Measurements from ENCODE around the gene IL6ST.
"Not testable (repeated sequence)": the region's sequence is repeated elsewhere in the genome, so short reads cannot be mapped to it uniquely, and the experiment has no call there.

Gene IL6ST

DNA sequence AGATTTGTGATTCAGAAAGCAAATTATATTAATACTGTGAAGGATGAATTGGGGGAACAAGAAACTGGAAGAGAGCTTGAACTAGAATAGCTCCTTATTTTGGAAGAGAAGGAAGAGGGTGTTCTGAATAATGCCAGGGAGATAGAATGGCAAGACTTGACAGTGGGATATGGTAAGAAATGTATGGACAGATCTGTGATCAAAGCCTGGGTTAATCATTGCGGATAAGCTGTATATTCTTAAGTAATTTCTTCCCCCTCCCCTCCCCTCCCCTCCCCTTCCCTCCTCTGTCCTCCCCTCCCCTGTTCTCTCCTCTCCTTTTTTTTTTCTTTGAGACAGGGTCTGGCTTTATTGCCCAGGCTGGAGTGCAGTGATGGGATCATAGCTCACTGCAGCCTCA is 10.1 kb upstream of the IL6ST start:
- DNase-seq = no peak

DNA sequence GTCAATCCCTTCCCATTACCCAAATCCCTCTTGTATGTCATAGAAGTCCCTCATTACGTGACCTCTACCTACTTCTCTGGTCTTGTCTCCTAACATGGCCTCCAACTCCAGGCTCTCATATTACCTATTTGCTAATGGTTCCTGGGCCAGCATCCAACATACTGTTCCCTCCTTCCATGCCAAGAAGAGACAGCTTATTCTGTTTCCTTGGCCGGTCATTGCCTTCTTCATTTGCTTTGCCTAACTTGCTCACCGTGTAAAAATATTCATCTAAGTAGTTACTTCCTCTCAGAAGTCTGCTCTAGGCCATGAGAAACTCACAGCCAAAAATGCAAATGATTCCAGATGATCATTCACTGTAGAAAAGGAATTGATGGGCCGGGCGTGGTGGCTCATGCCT is 8.9 kb upstream of the IL6ST start:
- DNase-seq = no peak

DNA sequence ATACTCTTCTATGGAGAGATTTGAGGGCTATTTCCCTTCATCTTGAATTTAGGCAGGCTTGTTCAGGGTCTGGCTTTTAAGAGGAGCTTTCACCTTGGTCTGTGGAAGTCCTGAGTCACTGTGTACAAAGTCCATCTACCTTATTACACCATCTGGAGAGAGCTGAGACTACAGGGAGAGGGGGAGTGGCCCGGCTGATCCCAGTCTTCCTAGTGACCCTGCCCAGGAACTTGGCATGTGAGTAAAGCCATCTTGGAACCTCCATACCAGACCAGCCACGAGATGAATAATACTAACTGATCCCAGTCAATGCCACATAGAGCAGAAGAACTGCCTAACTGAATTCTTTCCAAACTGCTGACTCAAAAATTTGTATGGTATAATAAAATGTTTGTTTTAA is 8.4 kb upstream of the IL6ST start:
- DNase-seq = no peak

DNA sequence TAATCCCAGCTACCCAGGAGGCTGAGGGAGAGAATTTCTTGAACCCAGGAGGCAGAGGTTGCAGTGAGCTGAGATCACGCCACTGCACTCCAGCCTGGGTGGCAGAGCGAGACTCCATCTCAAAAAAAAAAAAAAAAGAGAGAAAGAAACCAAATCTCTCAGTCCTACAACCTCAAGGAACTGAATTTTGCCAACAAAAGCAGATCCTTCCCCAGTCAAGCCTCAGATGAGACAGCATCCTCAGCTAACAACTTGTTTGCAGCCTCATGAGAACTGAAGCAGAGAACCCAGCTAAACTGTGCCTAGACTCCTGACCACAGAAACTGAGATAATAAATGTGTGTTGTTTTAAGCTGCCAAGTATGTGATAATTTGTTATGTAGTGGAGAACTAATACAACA is 7.5 kb upstream of the IL6ST start:
- DNase-seq = no peak

DNA sequence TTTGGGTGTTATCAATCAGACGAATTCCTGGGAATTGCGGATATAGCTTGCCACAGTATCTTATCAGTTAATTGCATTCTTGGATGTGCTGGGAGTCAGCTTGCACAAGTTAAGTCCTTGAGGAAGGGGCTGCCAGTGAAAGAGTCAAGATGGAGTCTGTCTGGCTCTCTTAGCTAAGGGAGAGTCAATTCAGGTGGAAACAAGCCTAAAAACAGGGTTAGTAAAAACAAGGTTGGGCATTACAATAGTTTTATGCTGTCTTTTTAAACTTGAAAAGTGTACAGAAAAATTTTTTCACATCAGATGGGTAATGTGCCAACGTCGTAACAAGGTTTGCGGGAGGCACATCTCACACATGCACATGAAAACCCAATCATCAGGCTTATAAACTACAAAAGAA is 5.5 kb upstream of the IL6ST start:
- not testable (repeated sequence) for DNase-seq

DNA sequence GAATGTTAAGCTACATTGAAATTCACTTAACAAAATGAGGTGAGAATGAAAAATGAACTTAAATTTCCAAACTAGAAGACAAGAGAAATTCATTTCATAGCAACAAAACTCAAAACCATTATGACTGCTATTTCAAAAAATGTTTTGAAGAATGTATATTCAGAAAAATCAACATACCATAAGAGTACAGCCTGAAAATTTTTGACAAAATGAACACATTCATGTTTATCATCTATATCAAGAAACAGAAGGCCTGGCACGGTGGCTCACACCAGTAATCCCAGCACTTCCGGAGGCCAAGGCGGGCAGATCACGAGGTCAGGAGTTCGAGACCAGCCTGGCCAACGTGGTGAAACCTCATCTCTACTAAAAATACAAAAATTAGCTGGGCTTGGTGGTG is 4.2 kb upstream of the IL6ST start:
- DNase-seq = no peak

DNA sequence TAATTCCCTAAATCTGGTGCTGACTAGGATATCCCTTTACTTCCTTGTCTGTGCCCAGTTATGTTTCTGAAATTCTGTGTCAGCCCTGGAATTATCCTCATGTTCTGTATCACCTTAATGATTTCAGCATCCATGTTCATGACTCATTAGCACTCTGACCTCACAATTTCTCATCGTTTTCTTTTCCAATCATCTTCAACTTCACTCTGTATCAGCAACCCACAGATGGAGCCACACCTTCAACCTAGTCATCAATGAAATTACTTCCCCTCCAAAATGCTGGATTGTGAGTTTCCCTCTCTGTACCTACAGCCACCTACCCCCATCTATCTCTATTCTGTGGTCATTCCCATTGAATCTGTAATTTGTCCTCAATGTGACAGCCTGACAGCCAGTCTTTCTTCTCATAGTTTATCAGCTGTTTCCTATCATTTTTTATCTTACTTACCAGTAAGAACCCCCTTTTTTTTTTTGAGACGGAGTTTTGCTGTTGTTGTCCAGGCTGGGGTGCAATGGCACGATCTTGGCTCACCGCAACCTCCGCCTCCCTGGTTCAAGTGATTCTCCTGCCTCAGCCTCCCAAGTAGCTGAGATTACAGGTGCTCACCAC is 3.1 kb upstream of the IL6ST start:
- DNase-seq = no peak

DNA sequence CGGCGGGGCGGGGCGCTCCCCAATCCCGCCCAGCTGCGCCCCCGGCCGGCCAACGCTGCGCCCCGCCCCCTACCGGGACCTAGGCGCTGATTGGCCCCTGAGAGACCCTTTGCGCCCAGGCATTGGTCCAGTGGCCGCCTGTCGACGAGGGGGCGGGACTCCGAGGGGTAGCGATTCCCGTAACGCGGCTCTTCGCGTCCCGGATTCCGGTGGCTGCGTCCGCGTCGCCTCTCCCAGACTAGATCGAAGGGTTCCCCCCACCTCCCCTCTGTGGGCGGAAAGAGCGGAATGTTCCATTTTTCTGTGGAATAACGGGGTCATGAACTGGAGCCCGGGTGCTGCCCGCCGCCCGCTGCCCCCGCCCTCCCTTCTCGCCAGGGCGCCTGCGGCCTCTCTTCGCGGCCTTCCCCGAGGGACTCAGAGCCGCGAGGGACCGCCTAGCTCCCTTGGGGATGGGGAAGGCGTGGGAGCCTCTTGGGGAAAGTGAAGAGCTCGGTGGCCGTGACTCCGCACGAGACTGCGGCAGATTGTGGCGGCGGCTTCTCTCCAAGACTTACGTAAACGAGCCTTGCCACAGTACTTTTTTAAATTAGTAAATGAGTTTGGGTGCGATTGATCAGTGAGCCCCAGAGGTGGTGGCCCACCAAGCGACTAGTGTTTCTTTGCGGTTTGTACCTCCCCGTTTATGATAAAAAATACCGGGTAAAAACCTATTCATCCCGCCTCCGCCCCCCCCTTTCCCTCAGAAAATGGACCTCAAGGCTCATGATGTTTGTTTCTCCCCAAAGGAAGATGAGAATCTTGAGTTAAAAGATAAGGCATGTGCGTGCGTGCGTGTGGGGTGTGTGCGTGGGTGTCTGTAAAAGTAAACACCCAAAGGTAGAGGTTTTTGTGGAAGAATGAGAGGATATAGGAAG is 493 bp upstream of the IL6ST start:
- DNase-seq = peak; percentile 64 to 99 (median 96)

DNA sequence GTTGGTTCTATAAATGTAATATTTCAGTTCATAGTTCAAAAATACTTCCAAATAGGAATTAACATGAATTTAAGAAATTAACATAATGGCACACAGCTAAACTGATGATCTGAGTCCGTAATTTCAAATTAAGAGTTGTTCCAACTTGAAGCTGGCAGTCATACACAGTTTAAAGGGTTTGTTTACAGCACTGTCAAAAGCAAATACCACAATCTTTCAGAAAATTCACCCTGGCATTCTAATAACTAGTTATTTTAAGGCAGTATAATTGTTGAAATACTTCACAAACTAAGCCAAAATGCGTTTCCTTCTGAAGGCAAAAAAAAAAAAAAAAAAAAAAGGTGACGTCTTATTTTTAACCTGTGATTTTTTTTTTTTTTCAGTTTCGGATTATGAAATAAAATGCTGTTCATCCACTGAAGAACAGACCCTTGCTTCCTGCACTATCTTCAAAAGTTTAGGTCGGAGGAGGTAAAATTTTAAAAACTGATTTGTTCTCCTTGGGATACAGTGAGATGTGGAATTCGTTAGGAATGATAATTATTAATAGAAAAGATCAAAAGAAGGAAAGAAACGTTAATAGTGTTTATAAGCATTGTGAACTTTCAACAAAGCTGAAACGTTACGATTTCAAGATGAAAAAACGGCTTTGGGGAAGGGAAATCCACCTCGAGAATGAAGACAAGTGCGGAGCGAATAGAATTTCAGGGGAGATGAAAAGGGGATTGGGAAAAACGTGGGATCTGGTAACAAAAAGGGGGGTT is 850 bp downstream of the IL6ST start:
- DNase-seq = no peak

DNA sequence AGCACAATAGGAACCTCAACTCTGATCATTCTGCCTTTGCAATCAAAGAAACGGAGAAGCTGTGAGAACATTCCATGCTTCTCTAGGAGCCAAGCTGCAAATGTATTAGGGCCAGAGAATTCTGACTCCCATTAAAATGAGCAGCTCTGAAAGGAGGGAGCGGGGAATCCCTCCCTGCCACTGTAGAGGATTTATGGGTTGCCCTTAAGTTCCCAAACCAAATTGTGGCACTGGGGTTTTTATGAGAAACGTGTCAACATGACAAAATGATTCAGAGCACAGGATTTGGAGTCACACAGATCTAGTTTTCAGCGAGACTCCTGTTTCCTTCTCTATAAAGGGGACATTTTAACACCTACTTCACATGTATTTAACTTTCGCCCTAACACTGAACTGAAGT is 1.8 kb downstream of the IL6ST start:
- DNase-seq = peak in 11 of 51 donors; percentile 5 to 37 (median 15)

DNA sequence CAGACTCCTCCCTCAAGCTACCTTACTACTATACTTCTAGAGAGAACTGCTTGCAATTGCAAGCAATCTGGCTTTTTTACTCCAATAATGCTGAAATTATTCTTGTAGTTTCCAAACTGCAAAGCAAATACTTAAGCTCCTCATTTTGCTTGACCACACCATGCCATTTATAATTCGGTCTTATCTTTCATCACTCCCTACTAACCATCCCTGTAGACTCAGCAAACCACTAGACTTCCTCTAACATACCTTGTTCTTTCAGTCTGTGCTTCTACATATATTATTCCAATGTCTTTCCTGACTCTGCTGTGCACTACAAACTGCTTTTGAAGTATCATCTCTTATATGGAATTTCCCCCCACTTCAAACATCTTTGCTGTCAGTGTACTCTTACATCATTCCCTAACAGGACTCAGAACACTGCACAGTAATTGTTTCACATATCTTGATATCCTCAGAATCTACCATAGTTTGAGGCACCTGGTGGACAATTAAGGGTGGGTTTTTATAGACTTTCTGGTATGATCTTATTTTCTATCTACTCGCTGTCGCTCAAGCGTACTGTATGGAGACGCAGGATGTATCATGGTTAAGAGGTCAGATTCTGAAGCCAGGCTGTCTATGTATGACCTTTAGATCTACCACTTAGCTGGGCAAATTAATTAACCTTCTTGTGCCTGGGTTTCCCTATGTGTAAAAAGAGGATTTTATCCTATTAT is 2.8 kb downstream of the IL6ST start:
- DNase-seq = peak in 1 of 51 donors; percentile 19

DNA sequence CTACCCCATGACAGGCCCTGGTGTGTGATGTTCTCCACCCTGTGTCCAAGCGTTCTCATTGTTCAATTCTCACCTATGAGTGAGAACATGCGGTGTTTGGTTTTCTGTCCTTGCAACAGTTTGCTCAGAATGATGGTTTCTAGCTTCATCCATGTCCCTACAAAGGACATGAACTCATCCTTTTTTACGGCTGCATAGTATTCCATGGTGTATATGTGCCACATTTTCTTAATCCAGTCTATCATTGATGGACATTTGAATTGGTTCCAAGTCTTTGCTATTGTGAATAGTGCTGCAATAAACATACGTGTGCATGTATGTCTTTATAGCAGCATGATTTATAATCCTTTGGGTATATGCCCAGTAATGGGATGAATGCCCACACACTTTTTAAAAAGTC is 3.9 kb downstream of the IL6ST start:
- DNase-seq = not testable (repeated sequence)

DNA sequence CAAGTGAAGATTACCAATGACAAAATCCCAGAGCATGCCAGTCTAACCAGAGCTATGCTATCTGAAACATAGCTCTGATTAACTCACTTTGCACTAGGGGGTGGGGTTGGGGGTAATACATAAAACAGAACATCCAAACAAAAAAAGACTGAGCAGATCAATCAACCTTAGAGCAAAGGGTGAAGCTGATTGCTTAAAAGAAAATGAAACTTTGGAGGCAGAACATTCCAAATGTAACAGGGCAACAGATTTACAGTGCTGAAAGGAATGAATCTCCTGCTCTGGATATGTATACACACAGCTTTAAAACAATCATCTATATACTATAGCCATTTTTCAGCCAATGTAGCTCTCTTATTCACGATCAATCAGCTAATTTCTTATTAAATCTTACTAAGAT is 4.9 kb downstream of the IL6ST start:
- DNase-seq = no peak

DNA sequence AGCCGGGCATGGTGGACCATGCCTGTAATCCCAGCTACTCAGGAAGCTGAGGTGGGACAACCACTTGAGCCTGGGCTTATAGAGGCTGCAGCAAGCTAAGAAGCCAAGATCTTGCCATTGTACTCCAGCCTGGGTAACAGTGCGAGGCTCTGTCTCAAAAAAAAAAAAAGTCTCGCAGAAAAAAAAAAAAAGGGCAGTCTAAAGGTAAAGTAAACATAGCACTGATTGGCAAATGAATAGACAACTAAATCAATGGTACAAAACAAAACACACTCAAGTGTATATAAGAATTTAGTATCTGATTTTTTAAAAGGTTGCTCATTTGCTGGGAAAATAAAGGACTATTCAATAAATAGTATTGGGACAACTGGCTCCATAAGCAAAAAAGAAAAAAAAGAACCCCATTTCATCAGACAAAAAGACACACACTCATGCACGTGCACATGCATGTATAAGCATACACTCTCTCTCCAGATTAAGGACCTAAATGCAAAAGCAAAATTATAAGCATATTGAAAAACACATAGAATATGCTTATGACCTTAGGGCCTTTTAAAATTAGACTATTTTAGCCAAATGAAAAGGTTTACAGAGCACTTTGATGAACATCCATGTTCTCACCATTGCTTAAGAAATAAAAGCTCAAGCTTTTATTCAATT is 5.7 kb downstream of the IL6ST start:
- DNase-seq = no peak

DNA sequence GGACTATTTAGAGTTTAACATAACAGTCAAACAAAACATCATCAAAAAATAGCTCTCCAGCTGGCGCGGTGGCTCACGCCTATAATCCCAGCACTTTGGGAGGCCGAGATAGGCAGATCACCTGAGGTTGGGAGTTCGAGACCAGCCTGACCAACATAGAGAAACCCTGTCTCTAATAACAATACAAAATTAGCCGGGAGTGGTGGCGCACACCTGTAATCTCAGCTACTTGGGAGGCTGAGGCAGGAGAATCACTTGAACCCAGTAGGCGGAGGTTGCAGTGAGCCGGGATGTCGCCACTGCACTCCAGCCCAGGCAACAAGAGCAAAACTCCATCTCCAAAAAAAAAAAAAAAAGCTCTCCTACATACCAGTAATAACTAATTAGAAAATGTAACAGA is 6.3 kb downstream of the IL6ST start:
- not testable (repeated sequence) for DNase-seq

DNA sequence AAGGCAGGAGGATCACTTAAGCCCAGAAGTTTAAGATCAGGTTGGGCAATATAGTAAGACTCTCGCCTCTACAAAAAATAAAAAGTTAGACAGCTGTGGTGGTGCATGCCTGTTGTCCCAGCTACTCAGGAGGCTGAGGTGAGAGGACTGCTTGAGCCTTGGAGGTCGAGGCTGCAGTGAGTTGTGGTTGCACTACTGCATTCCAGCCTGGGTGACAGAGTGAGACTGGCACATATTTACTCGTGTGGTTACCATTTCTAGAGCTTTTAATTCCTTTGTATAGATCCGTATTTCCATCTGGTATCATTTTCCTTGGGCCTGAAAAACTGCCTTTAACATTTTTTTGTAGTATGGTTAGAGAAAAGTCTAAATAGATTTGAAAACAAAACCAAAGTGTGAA is 7.8 kb downstream of the IL6ST start:
- no peak for DNase-seq

DNA sequence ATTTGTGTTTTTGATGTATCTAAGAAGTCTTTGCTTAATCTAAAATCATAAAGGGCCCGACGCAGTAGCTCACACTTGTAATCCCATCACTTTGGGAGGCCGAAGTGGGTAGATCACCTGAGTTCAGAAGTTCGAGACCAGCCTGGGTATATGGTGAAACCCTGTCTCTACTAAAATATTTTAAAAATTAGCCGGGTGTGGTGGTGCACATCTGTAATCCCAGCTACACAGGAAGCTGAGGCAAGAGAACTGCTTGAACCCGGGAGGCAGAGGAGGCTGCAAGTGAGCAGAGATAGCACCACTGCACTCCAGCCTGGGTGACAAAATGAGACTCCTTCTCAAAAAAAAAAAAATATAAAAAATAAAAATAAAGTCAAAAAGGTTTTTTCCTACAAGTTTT is 9.6 kb downstream of the IL6ST start:
- DNase-seq = no peak

DNA sequence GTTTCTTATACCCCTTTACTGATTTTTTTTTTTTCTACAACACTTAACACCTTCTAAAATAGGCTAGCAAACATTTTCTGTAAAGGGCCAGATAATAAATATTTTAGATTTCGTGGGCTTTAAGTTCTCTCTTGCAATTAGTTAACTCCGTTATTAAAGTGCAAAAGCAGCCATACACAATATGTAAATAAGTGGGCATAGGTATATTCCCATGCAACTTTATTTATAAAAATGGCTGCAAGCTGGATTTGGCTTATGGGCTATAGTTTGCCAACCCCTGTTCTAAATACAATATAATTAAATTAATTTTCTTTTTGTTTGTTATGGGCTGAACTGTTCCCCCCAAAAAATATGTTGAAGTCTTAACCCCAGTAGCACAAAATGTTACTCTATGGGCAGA is 10.8 kb downstream of the IL6ST start:
- no peak for DNase-seq

DNA sequence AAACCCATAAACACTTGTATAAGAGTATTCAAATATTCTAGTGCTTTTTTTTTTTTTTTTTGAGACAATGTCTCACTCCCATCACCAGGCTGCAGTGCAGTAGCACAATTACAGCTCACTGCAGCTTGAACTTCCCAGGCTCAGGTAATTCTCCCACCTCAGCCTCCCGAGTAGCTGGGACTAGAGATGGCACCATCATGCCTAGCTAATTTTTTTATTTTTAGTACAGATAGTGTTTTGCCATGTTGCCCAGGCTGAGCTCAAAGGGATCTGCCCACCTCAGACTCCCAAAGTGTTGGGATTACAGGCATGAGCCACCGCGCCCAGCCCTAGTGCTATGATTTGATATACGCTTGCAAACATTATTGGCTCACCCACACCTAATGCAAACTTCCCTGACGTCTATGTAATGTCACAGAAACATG is 11.8 kb downstream of the IL6ST start:
- DNase-seq = peak in 1 of 51 donors; percentile 14

DNA sequence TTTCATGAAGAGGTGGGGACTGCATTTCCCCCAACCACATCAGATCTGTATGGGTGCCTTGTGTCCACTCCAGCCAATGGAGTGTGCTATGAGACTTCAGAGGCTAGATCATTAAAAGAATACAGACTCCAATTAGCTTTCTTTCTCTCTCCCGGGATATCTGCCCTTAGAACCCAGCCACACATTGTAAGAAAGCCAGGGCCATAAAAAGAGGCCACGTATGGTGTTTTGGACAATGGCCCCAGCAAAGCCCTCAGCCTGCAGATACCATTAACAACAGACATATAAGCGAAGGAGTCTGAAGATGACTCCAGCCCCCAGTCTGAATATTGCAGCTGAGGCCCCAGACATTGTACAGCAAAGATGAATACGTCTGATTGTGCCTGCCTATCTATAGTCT is 21.5 kb downstream of the IL6ST start:
- no peak for DNase-seq

DNA sequence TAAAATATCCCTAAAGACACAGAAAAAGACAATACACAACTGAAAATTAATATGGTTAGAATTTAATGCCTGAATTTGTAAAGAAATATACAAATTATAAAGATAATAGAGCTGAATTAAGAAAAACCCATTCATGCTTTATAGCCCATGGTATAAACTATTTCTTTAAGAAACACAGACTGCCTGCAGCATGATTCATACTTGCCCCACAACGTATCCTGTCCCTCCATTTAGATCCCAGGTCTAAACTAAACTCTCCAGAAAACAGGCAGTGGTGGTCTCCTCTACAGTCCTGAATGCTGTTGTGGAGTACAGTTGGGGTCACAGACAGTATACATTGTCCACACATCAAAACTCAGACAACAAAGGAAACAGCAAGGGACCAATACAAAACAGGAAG is 24.8 kb downstream of the IL6ST start:
- DNase-seq = no peak

Measured in hypothalamus (tissue), 51 donors.